Ascending aorta (tissue), 2 donors: ENCODE data around the gene ATP1B2. TPM values are rescaled to one million over a fixed set of nuclear protein-coding genes. Genes with fewer than 3 reads are reported as not detected.
A peak's percentile ranks its signal among the peaks of the same experiment; 100 is the strongest.

Experiments
- DNase-seq, 2 donors: peaks; one replicate each; pipeline ENCODE4 v3.0.0-alpha.2; 2019; ENCODE audit warnings: low spot score in 2 of 2
- H3K27ac ChIP-seq, 2 donors: fragments of 200-600 bp; sonication (generic); one replicate each; pipeline ENCODE4 v1.5.1; 2016 to 2017; ENCODE audit warnings: mild to moderate bottlenecking in 1 of 2
- H3K27me3 ChIP-seq: fragments of 200-600 bp; sonication (generic); one replicate; pipeline ENCODE4 v1.5.1; 2017
- H3K36me3 ChIP-seq, 2 donors: fragments of 200-600 bp; sonication (generic); one replicate each; pipeline ENCODE4 v1.5.1; 2016
- H3K4me1 ChIP-seq, 2 donors: fragments of 200-600 bp; sonication (generic); one replicate each; pipeline ENCODE4 v1.5.1; 2016 to 2017; ENCODE audit warnings: mild to moderate bottlenecking in 1 of 2
- H3K4me3 ChIP-seq, 2 donors: fragments of 200-600 bp; sonication (generic); one replicate each; pipeline ENCODE4 v1.5.1; 2016 to 2017; ENCODE audit warnings: mild to moderate bottlenecking in 1 of 2
- H3K9me3 ChIP-seq, 2 donors: fragments of 200-600 bp; sonication (generic); one replicate each; pipeline ENCODE4 v1.5.1; 2016
- CTCF ChIP-seq, 3 experiments: fragments of 200-600 bp in 2 of 3; fragments of 450-650 bp in 1 of 3; sonication (generic) in 2 of 3; IDR thresholded peaks; one replicate each; pipeline ENCODE4 v1.5.1; 2016 to 2019; ENCODE audit warnings: antibody characterized with exemption in 3 of 3, mild to moderate bottlenecking in 1 of 3, moderate library complexity in 1 of 3
- intact Hi-C: fragments of 100-400 bp; cut with DNase I; formaldehyde crosslinking; loops from one replicate; pipeline ENCODE4 v1.15.1; 2023
- total RNA-seq: library from RNA; depleted of rRNA; stranded (reverse); fragments of >200 nt; gene quantifications from one replicate; pipeline ENCODE4 v1.1.0, GENCODE V29; 2016

Gene ATP1B2
- 0.11 TPM for total RNA-seq

- Histone ChIP-seq H3K27me3 (peaks cover 14% of the 10 kb centered on the region), H3K4me1 (peaks cover 13 to 17% of the 10 kb centered on the region in 2 donors), H3K36me3 (no peaks in the 10 kb centered on the region), H3K4me3 (peak within 1 kb of the TSS; percentile 54 to 69), H3K27ac (peak within 1 kb of the TSS in 1 of 2 donors; percentile 19), H3K9me3 (no peaks in the 10 kb centered on the region)
- intact Hi-C loops = no loop called here
- peak in 1 of 2 donors; percentile 73 for DNase-seq
- no peak for TF ChIP-seq CTCF (IDR thresholded peaks at IDR 0.05)
Observed at GRCh38 chr17:7650509-7651096, at the start of gene ATP1B2. Gene ATP1B2 (plus strand): TSS chr17:7650926. CDS start chr17:7651519, 593 bp downstream.

GRCh38 chr17:7606280-7606679 is 44.4 kb upstream of the ATP1B2 start:
- Histone ChIP-seq H3K4me3 (no peak overlapping the region), H3K36me3 (peaks cover 43 to 49% of the 10 kb centered on the region in 2 donors), H3K27me3 (no peaks in the 10 kb centered on the region), H3K4me1 (peaks cover 0 to 3% of the 10 kb centered on the region in 2 donors), H3K9me3 (no peaks in the 10 kb centered on the region), H3K27ac (no peak overlapping the region)
- no peak for DNase-seq
- intact Hi-C loops = no loop called here
- TF ChIP-seq CTCF (IDR thresholded peaks at IDR 0.05) = no peak

GRCh38 chr17:7610641-7611040 is 40.1 kb upstream of the ATP1B2 start:
- Histone ChIP-seq H3K9me3 (no peaks in the 10 kb centered on the region), H3K4me3 (no peak overlapping the region), H3K27me3 (no peaks in the 10 kb centered on the region), H3K36me3 (peaks cover 2 to 10% of the 10 kb centered on the region in 2 donors), H3K27ac (no peak overlapping the region), H3K4me1 (peaks cover 0 to 26% of the 10 kb centered on the region in 2 donors)
- DNase-seq = no peak
- no peak for TF ChIP-seq CTCF (IDR thresholded peaks at IDR 0.05)
- intact Hi-C loops = loop anchor here (10.0 kb wide), 1 partner anchor 234 kb away; no protein-coding TSS in a partner anchor

GRCh38 chr17:7611635-7612293 is 39.0 kb upstream of the ATP1B2 start:
- H3K4me3 ChIP-seq = peak overlapping the region in 1 of 2 donors; percentile 97

GRCh38 chr17:7612294-7612640 is 38.5 kb upstream of the ATP1B2 start:
- Histone ChIP-seq H3K27ac (no peak overlapping the region), H3K27me3 (no peaks in the 10 kb centered on the region), H3K36me3 (no peaks in the 10 kb centered on the region), H3K4me3 (peak overlapping the region in 1 of 2 donors; percentile 97), H3K9me3 (no peaks in the 10 kb centered on the region), H3K4me1 (peaks cover 0 to 26% of the 10 kb centered on the region in 2 donors)
- no peak for TF ChIP-seq CTCF (IDR thresholded peaks at IDR 0.05)
- DNase-seq = no peak
- intact Hi-C loops = loop anchor here (10.0 kb wide), 1 partner anchor 233 kb away; no protein-coding TSS in a partner anchor

More at GRCh38 chr17:7611635-7612293, 39.0 kb upstream of the ATP1B2 start:
- intact Hi-C loops = loop anchor here (10.0 kb wide), 1 partner anchor 233 kb away; no protein-coding TSS in a partner anchor
- no peak for TF ChIP-seq CTCF (IDR thresholded peaks at IDR 0.05)
- no peaks in the 10 kb centered on the region for H3K9me3 ChIP-seq
- H3K27ac ChIP-seq = no peak overlapping the region
- DNase-seq = no peak
- peaks cover 0 to under 1% of the 10 kb centered on the region in 2 donors for H3K36me3 ChIP-seq
- no peaks in the 10 kb centered on the region for H3K27me3 ChIP-seq
- peaks cover 0 to 26% of the 10 kb centered on the region in 2 donors for H3K4me1 ChIP-seq
